HG02642 (cell line): ENCODE results near the gene TOMM5.

ENCODE experiments used
- ATAC-seq: cut with Tn5 transposase; IDR thresholded peaks from one replicate; pipeline ENCODE4 v1.9.1; 2021; ENCODE audit warnings: mild to moderate bottlenecking; ENCODE audit not compliant: unreplicated experiment, poor library complexity

The TOMM5 gene

GRCh38 chr9:37565661-37566618 lies 26.5 kb downstream of the TOMM5 start:
- peak; percentile 85 for ATAC-seq

- ATAC-seq = no peak
These were observed 27.5 kb downstream of the TOMM5 start for GRCh38 chr9:37564916-37565315.

- ATAC-seq = no peak
These were observed 28.4 kb downstream of the TOMM5 start for GRCh38 chr9:37563806-37564513.

- ATAC-seq = no peak
These were observed 29.6 kb downstream of the TOMM5 start for GRCh38 chr9:37562826-37563225.

GRCh38 chr9:37561682-37562081 lies 30.7 kb downstream of the TOMM5 start:
- no peak for ATAC-seq

GRCh38 chr9:37559855-37560592 lies 32.4 kb downstream of the TOMM5 start:
- no peak for ATAC-seq

- no peak for ATAC-seq
These were observed 33.3 kb downstream of the TOMM5 start for GRCh38 chr9:37559125-37559524.

- ATAC-seq = no peak
These were observed 36.6 kb downstream of the TOMM5 start for GRCh38 chr9:37555786-37556185.

GRCh38 chr9:37554318-37554717 lies 38.1 kb downstream of the TOMM5 start:
- no peak for ATAC-seq

GRCh38 chr9:37551888-37552287 lies 40.5 kb downstream of the TOMM5 start:
- ATAC-seq = no peak

GRCh38 chr9:37551468-37551867 lies 40.9 kb downstream of the TOMM5 start:
- no peak for ATAC-seq

GRCh38 chr9:37550781-37551180 lies 41.6 kb downstream of the TOMM5 start:
- ATAC-seq = no peak

- ATAC-seq = no peak
These were observed 42.9 kb downstream of the TOMM5 start for GRCh38 chr9:37549527-37549926.

GRCh38 chr9:37547328-37547878 lies 45.0 kb downstream of the TOMM5 start:
- no peak for ATAC-seq

GRCh38 chr9:37543468-37543867 lies 48.9 kb downstream of the TOMM5 start:
- no peak for ATAC-seq

- no peak for ATAC-seq
These were observed 49.5 kb downstream of the TOMM5 start for GRCh38 chr9:37542895-37543294.

GRCh38 chr9:37542488-37542887 lies 49.9 kb downstream of the TOMM5 start:
- no peak for ATAC-seq

- no peak for ATAC-seq
These were observed 50.9 kb downstream of the TOMM5 start for GRCh38 chr9:37541465-37541864.

GRCh38 chr9:37540634-37541033 lies 51.8 kb downstream of the TOMM5 start:
- no peak for ATAC-seq

- no peak for ATAC-seq
These were observed 52.8 kb downstream of the TOMM5 start for GRCh38 chr9:37539634-37540033.
